Urothelium cell line (cell line): Measurements from ENCODE around the gene TAS2R8.
A peak's percentile ranks its signal among the peaks of the same experiment; 100 is the strongest.
"Not testable (repeated sequence)": the region's sequence is repeated elsewhere in the genome, so short reads cannot be mapped to it uniquely, and the experiment has no call there.

Experiments used
- DNase-seq: peaks from one replicate; pipeline ENCODE4 v3.0.0; 2011; ENCODE audit warnings: low spot score, mixed read lengths
- FAIRE-seq: peaks from 2 replicates; lab custom pipeline; 2011; peaks lifted over from hg19 to GRCh38; lab: Jason Lieb, UNC

Gene TAS2R8

GRCh38 chr12:10807186-10807585 lies at the start of gene TAS2R8:
TAS2R8 (minus strand) TSS chr12:10807286; CDS start chr12:10806980, 306 bp downstream.
- FAIRE-seq = no peak
- DNase-seq = no peak

GRCh38 chr12:10855807-10856206 lies 48.7 kb upstream of the TAS2R8 start:
- DNase-seq (no peak), FAIRE-seq (no peak)

- DNase-seq = no peak
- no peak for FAIRE-seq
Observed at GRCh38 chr12:10853776-10854175, 46.7 kb upstream of the TAS2R8 start.

- FAIRE-seq (no peak), DNase-seq (peak; percentile 25)
Observed at GRCh38 chr12:10851243-10851858, 44.3 kb upstream of the TAS2R8 start.

- DNase-seq (peak; percentile 26), FAIRE-seq (peak; percentile 9)
Observed at GRCh38 chr12:10849425-10849878, 42.4 kb upstream of the TAS2R8 start, which contains the start of gene PRR4. PRR4 (minus strand) TSS chr12:10849475; CDS start chr12:10849437, 38 bp downstream.

GRCh38 chr12:10847744-10848143 lies 40.7 kb upstream of the TAS2R8 start:
- DNase-seq (no peak), FAIRE-seq (no peak)

GRCh38 chr12:10842862-10843261 lies 35.8 kb upstream of the TAS2R8 start:
- FAIRE-seq (peak; percentile 48), DNase-seq (no peak)

GRCh38 chr12:10838461-10838860 lies 31.4 kb upstream of the TAS2R8 start:
- DNase-seq (no peak), FAIRE-seq (no peak)

GRCh38 chr12:10829994-10830393 lies 22.9 kb upstream of the TAS2R8 start:
- DNase-seq (no peak), FAIRE-seq (no peak)

- no peak for FAIRE-seq
Observed at GRCh38 chr12:10826258-10826657, 19.2 kb upstream of the TAS2R8 start, which contains the start of gene TAS2R10. TAS2R10 (minus strand) TSS chr12:10826358; CDS start chr12:10826269, 89 bp downstream.

GRCh38 chr12:10824957-10825356 lies 17.9 kb upstream of the TAS2R8 start:
- no peak for FAIRE-seq
- no peak for DNase-seq

More at GRCh38 chr12:10826258-10826657, 19.2 kb upstream of the TAS2R8 start, which contains the start of gene TAS2R10:
- no peak for DNase-seq

- DNase-seq (no peak), FAIRE-seq (no peak)
Observed at GRCh38 chr12:10811883-10812536, 4.9 kb upstream of the TAS2R8 start.

GRCh38 chr12:10810068-10810467 lies 3.0 kb upstream of the TAS2R8 start, which contains the start of gene TAS2R9:
TAS2R9 (minus strand) TSS chr12:10810168; CDS start chr12:10810075, 93 bp downstream.
- DNase-seq (no peak), FAIRE-seq (no peak)

- DNase-seq (no peak), FAIRE-seq (no peak)
Observed at GRCh38 chr12:10802587-10802986, 4.5 kb downstream of the TAS2R8 start, which contains the start of gene TAS2R7. TAS2R7 (minus strand) TSS chr12:10802627; CDS start chr12:10802570, 57 bp downstream.

GRCh38 chr12:10801741-10802140 lies 5.3 kb downstream of the TAS2R8 start:
- no peak for FAIRE-seq
- no peak for DNase-seq

- no peak for FAIRE-seq
- no peak for DNase-seq
Observed at GRCh38 chr12:10794222-10794621, 12.9 kb downstream of the TAS2R8 start.

GRCh38 chr12:10791769-10792168 lies 15.3 kb downstream of the TAS2R8 start:
- FAIRE-seq, DNase-seq: not testable (repeated sequence)

- DNase-seq (no peak), FAIRE-seq (no peak)
Observed at GRCh38 chr12:10783252-10783651, 23.8 kb downstream of the TAS2R8 start.

- DNase-seq (no peak), FAIRE-seq (no peak)
Observed at GRCh38 chr12:10779103-10779502, 28.0 kb downstream of the TAS2R8 start.

- FAIRE-seq (no peak), DNase-seq (peak; percentile 32)
Observed at GRCh38 chr12:10771132-10771733, 35.9 kb downstream of the TAS2R8 start.

GRCh38 chr12:10759657-10760056 lies 47.4 kb downstream of the TAS2R8 start:
- FAIRE-seq (no peak), DNase-seq (no peak)
